Osteoblast (primary cell): ENCODE measurements around the gene SORCS1. TPM values are rescaled to one million over a fixed set of nuclear protein-coding genes. Genes with fewer than 3 reads are reported as not detected.

Experiments
- DNase-seq: peaks from one replicate; pipeline ENCODE4 v3.0.0; 2011; ENCODE audit warnings: low spot score, mixed read lengths; ENCODE audit not compliant: insufficient read length; ENCODE audit errors: missing footprints
- H2AFZ ChIP-seq: 2 replicates; pipeline ENCODE4 v1.6.0; 2011; ENCODE audit warnings: mild to moderate bottlenecking, low read length
- H3K27ac ChIP-seq: 2 replicates; pipeline ENCODE4 v1.5.1; 2011; ENCODE audit warnings: mild to moderate bottlenecking, low read depth, low read length, moderate library complexity
- H3K27me3 ChIP-seq: 2 replicates; pipeline ENCODE4 v1.6.0; 2012; ENCODE audit warnings: mild to moderate bottlenecking, control low read depth, inconsistent platforms, low read length, moderate library complexity; ENCODE audit not compliant: insufficient read depth
- H3K36me3 ChIP-seq: 2 replicates; pipeline ENCODE4 v1.5.1; 2011; ENCODE audit warnings: mild to moderate bottlenecking, low read length, control low read depth, moderate library complexity; ENCODE audit not compliant: insufficient read depth
- H3K4me1 ChIP-seq: 2 replicates; pipeline ENCODE4 v1.5.1; 2011; ENCODE audit warnings: mild to moderate bottlenecking, low read length, control low read depth, moderate library complexity; ENCODE audit not compliant: insufficient read depth
- H3K4me2 ChIP-seq: 2 replicates; pipeline ENCODE4 v1.6.0; 2011; ENCODE audit warnings: mild to moderate bottlenecking, low read length; ENCODE audit not compliant: insufficient read depth
- H3K4me3 ChIP-seq: fragments of 200-600 bp; sonication (generic); 3 replicates; pipeline ENCODE4 v1.5.1; 2012; ENCODE audit warnings: mild to moderate bottlenecking, low read length, inconsistent platforms; ENCODE audit not compliant: insufficient read depth
- H3K79me2 ChIP-seq: 2 replicates; pipeline ENCODE4 v1.6.0; 2012; ENCODE audit warnings: mild to moderate bottlenecking, low read length, control low read depth, inconsistent platforms; ENCODE audit not compliant: insufficient read depth
- H3K9me3 ChIP-seq: 2 replicates; pipeline ENCODE4 v1.5.1; 2011; ENCODE audit warnings: low read depth, low read length, control low read depth
- H4K20me1 ChIP-seq: 2 replicates; pipeline ENCODE4 v1.6.0; 2012; ENCODE audit warnings: mild to moderate bottlenecking, low read length, control low read depth; ENCODE audit not compliant: insufficient read depth
- CTCF ChIP-seq: IDR thresholded peaks from 2 replicates; pipeline ENCODE4 v1.5.1; 2011; ENCODE audit warnings: mild to moderate bottlenecking, low read depth, low read length, moderate library complexity; ENCODE audit errors: extremely low read depth
- total RNA-seq: library from RNA; depleted of rRNA; stranded (reverse); fragments of >200 nt; gene quantifications from 2 replicates; pipeline ENCODE4 v1.2.3, GENCODE V29; 2012

SORCS1 gene
- total RNA-seq, 1 donor = not detected

DNA sequence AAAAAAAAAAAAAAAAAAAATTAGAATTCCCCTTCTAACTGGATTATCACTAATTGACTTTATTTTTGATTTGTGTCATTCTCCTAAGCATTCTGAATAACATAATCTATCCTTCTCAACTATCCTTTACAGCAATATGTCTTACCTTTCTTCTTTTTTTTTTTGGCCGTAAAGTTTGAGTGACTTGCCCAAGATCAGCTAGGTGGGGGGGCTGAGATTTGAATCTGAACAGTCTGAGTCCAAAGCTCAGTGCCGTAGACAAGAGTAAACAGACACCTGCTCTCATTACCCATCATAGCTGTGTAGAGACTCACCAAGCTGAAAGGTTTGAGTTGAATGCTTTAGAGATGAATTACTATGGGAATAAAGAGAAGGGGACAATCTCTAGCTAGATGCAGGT, 192.1 kb downstream of the SORCS1 start:
- no peak overlapping the region for H3K4me3 ChIP-seq

DNA sequence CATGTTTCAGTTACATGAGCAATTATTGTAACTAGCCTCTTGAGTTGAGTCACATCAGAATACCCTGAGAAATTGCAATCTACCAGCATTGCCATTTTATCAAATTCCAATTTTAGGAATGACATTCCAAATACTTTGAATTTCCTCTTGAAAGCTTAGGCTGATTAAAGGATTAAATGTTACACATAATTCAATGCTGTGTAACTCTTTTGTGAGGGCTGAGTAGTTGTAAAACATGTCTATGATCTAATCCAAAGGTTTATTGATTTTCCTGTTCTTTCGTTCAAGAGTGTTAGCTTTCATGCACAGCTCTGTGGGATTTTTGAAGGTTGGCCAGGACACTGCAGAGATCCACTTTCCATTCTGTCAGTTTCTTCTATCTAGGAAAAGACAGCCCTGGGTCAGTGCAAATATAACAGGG, 193.1 kb downstream of the SORCS1 start:
- H3K27me3 ChIP-seq = no peaks in the 10 kb centered on the region

More for the DNA sequence above, 192.1 kb downstream of the SORCS1 start:
- Histone ChIP-seq H4K20me1 (no peaks in the 10 kb centered on the region), H3K4me2 (no peak overlapping the region), H2AFZ (no peak overlapping the region), H3K79me2 (no peaks in the 10 kb centered on the region), H3K4me1 (no peaks in the 10 kb centered on the region), H3K9me3 (peaks cover 3% of the 10 kb centered on the region), H3K36me3 (no peaks in the 10 kb centered on the region), H3K27ac (no peak overlapping the region), H3K27me3 (no peaks in the 10 kb centered on the region)
- DNase-seq = no peak
- TF ChIP-seq CTCF = no peak

DNA sequence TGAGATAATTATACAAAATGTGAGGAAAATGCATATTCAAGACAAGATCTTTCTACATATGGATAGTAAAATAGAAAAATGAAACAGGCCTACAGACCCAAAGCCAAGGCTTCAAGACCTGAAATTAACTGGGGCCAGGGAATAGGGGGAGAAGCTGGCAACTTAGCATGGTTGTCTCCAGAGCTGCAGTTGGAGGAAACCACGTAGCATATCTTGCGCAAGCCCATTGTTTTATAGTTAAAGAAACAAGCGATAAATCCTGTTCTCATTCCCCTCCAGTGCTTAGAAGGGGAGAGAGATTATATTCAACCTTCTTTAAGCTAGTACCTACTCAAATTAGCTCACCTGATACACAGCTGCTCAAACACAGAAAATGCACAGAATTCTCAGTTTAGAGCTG, 197.1 kb downstream of the SORCS1 start:
- no peak overlapping the region for H3K4me2 ChIP-seq
- H3K27me3 ChIP-seq = no peaks in the 10 kb centered on the region
- no peak overlapping the region for H3K4me3 ChIP-seq
- no peak overlapping the region for H3K27ac ChIP-seq
- H2AFZ ChIP-seq = no peak overlapping the region
- H3K79me2 ChIP-seq = no peaks in the 10 kb centered on the region
- H3K4me1 ChIP-seq = no peaks in the 10 kb centered on the region
- DNase-seq = no peak
- no peak for TF ChIP-seq CTCF
- H3K9me3 ChIP-seq = no peaks in the 10 kb centered on the region
- H3K36me3 ChIP-seq = no peaks in the 10 kb centered on the region
- H4K20me1 ChIP-seq = no peaks in the 10 kb centered on the region

More for the DNA sequence above, 193.1 kb downstream of the SORCS1 start:
- Histone ChIP-seq H3K27ac (no peak overlapping the region), H3K4me1 (no peaks in the 10 kb centered on the region), H3K4me2 (no peak overlapping the region), H3K9me3 (peaks cover 3% of the 10 kb centered on the region), H3K79me2 (no peaks in the 10 kb centered on the region), H3K4me3 (no peak overlapping the region), H3K36me3 (no peaks in the 10 kb centered on the region), H2AFZ (no peak overlapping the region), H4K20me1 (no peaks in the 10 kb centered on the region)
- DNase-seq = no peak
- no peak for TF ChIP-seq CTCF

GRCh38 chr10:106960812-106961211, 203.7 kb downstream of the SORCS1 start:
- H4K20me1 ChIP-seq = no peaks in the 10 kb centered on the region
- H2AFZ ChIP-seq = no peak overlapping the region
- no peak overlapping the region for H3K4me2 ChIP-seq
- no peaks in the 10 kb centered on the region for H3K4me1 ChIP-seq
- H3K4me3 ChIP-seq = no peak overlapping the region
- H3K27ac ChIP-seq = no peak overlapping the region
- no peaks in the 10 kb centered on the region for H3K79me2 ChIP-seq
- H3K27me3 ChIP-seq = no peaks in the 10 kb centered on the region
- H3K36me3 ChIP-seq = no peaks in the 10 kb centered on the region
- H3K9me3 ChIP-seq = no peaks in the 10 kb centered on the region
- no peak for DNase-seq
- no peak for TF ChIP-seq CTCF
